Glutamatergic neuron (in vitro differentiated cells): ENCODE results near the gene F12. TPM values are rescaled to one million over a fixed set of nuclear protein-coding genes. Genes with fewer than 3 reads are reported as not detected.

Experiments used
- DNase-seq: peaks from one replicate; pipeline ENCODE4 v3.0.0; 2022
- H3K27ac Mint-ChIP-seq: one replicate; pipeline ENCODE4 v1.8.0; 2020; ENCODE audit warnings: mild to moderate bottlenecking, mixed read lengths, inconsistent platforms; ENCODE audit not compliant: unreplicated experiment
- H3K27me3 Mint-ChIP-seq: one replicate; pipeline ENCODE4 v1.8.0; 2020; ENCODE audit warnings: mild to moderate bottlenecking, moderate library complexity, mixed read lengths, inconsistent platforms; ENCODE audit not compliant: unreplicated experiment
- H3K36me3 Mint-ChIP-seq: one replicate; pipeline ENCODE4 v1.8.0; 2020; ENCODE audit warnings: mild to moderate bottlenecking, mixed read lengths, inconsistent platforms; ENCODE audit not compliant: unreplicated experiment
- H3K4me1 Mint-ChIP-seq: one replicate; pipeline ENCODE4 v1.8.0; 2020; ENCODE audit warnings: mild to moderate bottlenecking, low read depth, mixed read lengths, inconsistent platforms; ENCODE audit not compliant: unreplicated experiment
- H3K4me3 Mint-ChIP-seq: one replicate; pipeline ENCODE4 v1.8.0; 2020; ENCODE audit warnings: mild to moderate bottlenecking, mixed read lengths, inconsistent platforms; ENCODE audit not compliant: unreplicated experiment
- H3K9me3 Mint-ChIP-seq: one replicate; pipeline ENCODE4 v1.8.0; 2020; ENCODE audit warnings: mild to moderate bottlenecking, moderate library complexity, mixed read lengths, inconsistent platforms; ENCODE audit not compliant: unreplicated experiment
- CTCF ChIP-seq: fragments of 200-600 bp; sonication (generic); IDR thresholded peaks from one replicate; pipeline ENCODE4 v1.5.0; 2021; ENCODE audit not compliant: partially characterized antibody, unreplicated experiment
- total RNA-seq: library from RNA; stranded (reverse); fragmentation: NEBNext Ultra II Directional; extraction: Animal tissue kit (Norgen Biotek cat#: 25700); gene quantifications from one replicate; pipeline ENCODE4 v1.2.1, GENCODE V29; 2021; ENCODE audit not compliant: unreplicated experiment

Gene F12
- total RNA-seq, 1 donor from 2014 or later: 5.4 TPM

- H3K4me3 Mint-ChIP-seq: peak overlapping the region; percentile 86
- TF ChIP-seq CTCF: no peak
- no peaks in the 10 kb centered on the region for H3K36me3 Mint-ChIP-seq
- H3K27me3 Mint-ChIP-seq: peaks cover 31% of the 10 kb centered on the region
- H3K4me1 Mint-ChIP-seq: peaks cover 10% of the 10 kb centered on the region
- H3K27ac Mint-ChIP-seq: peak overlapping the region; percentile 62
- no peak for DNase-seq
- peaks cover 31% of the 10 kb centered on the region for H3K9me3 Mint-ChIP-seq
Measured at GRCh38 chr5:177453852-177454396, 44.6 kb upstream of the F12 start.

GRCh38 chr5:177452688-177453638 is 43.6 kb upstream of the F12 start:
- peaks cover 10% of the 10 kb centered on the region for H3K4me1 Mint-ChIP-seq
- H3K9me3 Mint-ChIP-seq: peaks cover 35% of the 10 kb centered on the region
- no peaks in the 10 kb centered on the region for H3K36me3 Mint-ChIP-seq
- no peak for TF ChIP-seq CTCF
- peaks cover 38% of the 10 kb centered on the region for H3K27me3 Mint-ChIP-seq
- no peak for DNase-seq
- H3K4me3 Mint-ChIP-seq: peak overlapping the region; percentile 38
- H3K27ac Mint-ChIP-seq: peak overlapping the region; percentile 85

DNA sequence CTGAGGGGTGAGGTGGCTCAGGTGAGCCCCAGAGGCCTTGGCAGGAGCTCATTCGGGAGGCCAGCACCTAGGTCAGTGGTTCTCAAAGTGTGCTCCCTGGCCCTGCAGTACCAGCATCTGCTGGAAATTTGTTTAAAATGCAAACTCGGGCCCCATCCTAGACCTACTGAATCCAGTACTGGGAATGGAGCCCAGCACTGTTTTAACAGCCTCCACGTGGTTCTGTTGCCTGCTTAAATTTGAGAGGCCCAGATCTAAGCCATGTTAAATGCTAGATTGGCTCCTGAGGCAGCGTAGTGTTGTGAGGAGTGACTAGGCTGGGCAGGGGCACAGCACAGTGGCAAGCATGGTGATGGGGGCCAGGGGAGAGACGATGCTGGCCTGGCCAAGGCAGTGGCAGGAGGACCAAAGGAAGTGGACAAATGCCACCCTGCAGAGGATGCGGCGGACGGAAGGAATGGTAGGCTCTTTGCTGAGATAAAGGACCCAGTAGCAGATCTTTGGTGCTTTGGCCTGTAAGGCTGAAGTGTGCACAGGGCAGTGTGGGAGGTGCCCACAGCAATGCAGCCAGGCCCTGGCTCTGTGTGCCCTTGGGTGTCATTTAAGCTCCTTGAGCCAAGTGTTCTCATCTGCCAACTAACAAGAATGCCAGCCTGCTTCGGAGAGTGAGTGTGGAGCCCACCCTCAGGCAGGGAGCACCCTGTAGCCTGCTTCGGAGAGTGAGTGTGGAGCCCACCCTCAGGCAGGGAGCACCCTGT is 41.5 kb upstream of the F12 start:
- Mint-ChIP-seq H3K27ac (no peak overlapping the region), H3K9me3 (peaks cover 28% of the 10 kb centered on the region), H3K4me1 (peaks cover 3% of the 10 kb centered on the region), H3K4me3 (no peak overlapping the region), H3K27me3 (peaks cover 33% of the 10 kb centered on the region), H3K36me3 (no peaks in the 10 kb centered on the region)
- TF ChIP-seq CTCF: no peak
- no peak for DNase-seq

DNA sequence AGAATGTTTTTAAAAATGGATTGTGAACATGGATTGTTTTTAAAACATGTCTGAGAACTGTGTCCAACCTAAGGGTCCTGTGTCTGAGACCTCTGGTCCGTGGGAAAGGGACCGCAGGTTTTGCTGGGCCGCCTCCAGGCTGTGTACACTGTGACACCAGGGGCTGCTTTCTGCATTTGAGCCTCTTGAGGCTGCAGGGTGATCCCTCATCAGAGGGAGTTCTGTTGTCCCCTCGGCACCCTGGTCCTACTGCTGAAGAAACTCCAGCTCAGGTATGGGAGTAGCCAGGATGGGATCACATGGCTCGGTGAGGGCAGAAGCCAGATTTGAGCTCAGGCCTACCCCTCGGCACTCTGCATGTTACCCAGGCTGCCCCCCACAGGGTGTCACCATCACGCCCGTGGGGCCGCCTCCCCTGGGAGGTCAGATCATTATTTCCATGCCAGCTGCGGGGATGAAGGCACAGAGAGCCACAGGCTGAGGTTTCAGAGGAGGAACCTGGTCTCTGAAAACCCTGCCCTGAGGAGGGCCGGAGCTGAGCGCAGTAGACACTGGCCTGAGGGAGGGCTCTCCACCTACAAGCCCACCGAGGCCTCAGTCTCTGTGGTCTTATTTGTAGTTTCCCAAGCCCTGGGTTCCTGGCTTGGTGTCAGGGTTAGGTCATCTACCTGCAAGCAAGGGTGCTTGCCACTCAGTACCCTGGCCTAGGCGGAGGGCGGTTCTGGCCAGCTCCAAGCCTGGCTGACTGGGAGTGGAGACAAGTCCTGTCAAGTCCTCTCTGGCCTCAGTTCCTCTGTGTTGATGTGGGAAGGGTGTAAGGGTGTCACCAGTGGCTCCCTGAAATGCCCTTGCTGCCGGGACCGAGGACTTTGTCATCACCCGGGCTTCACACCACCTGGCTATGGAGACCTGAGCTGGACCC is 40.0 kb upstream of the F12 start:
- no peak for TF ChIP-seq CTCF
- Mint-ChIP-seq H3K36me3 (no peaks in the 10 kb centered on the region), H3K27me3 (peaks cover 39% of the 10 kb centered on the region), H3K9me3 (peaks cover 37% of the 10 kb centered on the region), H3K4me1 (peaks cover 11% of the 10 kb centered on the region), H3K4me3 (no peak overlapping the region), H3K27ac (peak overlapping the region; percentile 17)
- no peak for DNase-seq
